NCI-H128 (cell line): ENCODE measurements around the gene FRG2.
"Not testable (repeated sequence)": the region's sequence is repeated elsewhere in the genome, so short reads cannot be mapped to it uniquely, and the experiment has no call there.

Source experiments
- DNase-seq: peaks from one replicate; lab custom pipeline; 2025; ENCODE audit not compliant: unreplicated experiment; lab: John Stamatoyannopoulos, UW

Gene FRG2

DNA sequence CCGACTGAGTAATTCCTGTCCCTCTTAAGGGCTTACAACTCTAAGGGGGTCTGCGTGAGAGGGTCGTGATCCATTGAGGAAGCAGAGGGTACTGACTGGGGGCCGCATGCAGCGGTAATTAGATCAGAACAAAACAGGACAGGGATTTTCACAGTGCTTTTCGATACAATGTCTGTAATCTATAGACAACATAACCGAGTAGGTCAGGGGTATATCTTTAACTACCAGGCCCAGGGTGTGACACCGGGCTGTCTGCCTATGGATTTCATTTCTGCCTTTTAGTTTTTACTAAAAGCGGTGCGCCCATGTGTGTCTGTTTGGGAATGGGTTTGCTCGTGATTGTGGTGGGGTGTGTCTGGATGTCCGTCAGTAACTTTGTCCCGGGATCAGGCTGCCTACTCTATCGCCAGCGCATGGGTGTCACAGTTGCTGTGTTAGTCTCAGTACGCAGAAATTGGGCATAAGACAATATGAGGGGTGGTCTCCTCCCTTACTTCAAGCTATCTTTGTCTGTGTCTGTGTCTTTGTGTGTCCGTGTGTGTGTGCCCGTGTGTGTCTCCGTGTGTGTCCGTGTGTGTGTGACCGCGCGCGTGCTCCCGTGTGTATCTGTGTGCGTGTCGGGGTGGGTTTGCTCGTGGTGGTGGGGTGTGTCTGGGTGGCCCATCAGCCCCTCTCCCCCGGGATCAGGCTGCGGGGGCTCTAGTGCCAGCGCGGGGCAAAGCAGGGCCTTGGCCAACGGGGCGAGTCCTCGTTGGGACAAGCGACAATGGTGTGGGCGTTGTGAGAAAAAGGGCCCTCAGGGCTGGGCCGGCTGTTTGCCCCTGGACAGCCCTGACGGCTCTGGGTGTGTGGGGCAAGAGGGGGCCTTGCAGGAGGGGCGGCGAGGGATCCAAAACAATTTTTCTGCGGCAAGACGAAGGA is 10.4 kb downstream of the FRG2 start:
- no peak for DNase-seq

- DNase-seq: no peak
Measured at GRCh38 chr4:190015538-190016368, 11.3 kb downstream of the FRG2 start.

GRCh38 chr4:190014771-190015537 is 12.1 kb downstream of the FRG2 start:
- no peak for DNase-seq

GRCh38 chr4:189989941-189990340 is 37.1 kb downstream of the FRG2 start:
- not testable (repeated sequence) for DNase-seq

DNA sequence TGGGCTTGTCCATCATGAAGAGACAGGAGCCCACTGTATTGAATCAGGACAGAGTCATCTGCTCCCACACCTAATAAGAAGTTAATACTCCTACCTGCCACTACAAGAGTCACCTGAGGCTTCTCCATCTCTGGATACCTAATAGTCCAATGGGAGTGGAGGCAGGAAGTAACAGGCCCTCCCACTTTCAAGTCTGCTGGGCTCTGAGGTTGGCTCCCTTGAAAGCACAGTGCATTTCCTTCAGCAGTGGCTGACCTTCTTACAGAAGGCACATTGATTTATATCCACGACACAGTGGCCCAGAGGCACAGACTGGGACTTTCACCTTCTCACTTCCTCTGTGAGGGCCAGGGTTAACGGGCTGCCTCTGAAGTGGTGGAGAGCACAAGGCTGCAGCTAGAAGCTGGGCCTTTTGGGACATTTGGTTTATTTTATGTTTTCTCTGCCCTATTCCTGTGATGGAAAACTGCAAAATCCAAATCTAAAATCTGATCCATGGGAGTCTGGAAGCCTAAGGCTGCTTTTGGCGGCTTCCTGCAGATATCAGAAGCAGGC is 38.1 kb downstream of the FRG2 start:
- DNase-seq: no peak

DNA sequence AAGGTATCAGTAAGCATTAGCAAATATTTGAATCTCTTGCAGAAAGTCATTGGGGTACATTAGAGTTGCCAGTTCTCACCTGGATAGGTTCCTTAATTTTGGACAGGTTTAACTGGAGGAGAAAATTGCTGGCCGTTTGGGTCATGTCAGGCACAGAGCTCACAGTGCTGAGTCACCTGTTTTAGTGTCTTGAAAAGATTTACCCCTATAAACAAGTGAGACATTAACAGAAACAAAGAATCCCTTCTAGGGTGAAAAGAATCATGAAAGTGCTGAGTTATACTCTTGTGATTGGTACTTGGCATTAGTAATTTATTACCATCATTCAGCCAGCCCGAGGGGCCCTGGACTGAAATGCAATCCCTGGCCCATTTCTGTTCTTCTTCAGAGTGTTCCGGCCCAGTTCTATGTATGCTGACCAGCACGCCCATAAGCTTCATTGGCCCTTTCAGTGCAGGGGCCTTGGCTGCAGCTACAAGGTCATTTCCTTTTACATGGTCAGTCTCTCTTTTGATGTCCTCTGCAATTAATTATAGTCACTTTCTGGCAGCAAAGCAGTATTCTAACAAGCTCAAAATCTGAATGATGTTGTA is 41.3 kb downstream of the FRG2 start:
- not testable (repeated sequence) for DNase-seq

DNA sequence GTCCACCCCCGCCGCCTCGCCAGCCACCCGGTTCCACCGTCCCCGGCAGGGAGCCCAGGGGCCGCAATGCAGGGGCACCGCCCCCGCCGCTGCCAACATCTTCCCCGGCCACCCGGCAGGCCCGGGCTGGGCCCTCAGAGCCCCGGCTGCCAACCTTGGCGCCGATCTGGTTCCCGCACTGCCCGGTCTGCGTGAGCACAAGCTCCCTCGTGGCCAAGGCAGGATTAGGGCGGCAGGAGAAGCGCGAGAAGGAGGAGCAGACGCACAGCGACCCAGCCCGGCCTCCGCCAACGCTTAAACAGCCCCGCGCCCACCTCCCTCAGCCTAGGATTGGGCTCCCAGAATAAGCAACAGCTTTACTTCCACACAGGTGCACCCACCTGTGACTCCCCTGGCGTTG is 42.4 kb downstream of the FRG2 start:
- not testable (repeated sequence) for DNase-seq

DNA sequence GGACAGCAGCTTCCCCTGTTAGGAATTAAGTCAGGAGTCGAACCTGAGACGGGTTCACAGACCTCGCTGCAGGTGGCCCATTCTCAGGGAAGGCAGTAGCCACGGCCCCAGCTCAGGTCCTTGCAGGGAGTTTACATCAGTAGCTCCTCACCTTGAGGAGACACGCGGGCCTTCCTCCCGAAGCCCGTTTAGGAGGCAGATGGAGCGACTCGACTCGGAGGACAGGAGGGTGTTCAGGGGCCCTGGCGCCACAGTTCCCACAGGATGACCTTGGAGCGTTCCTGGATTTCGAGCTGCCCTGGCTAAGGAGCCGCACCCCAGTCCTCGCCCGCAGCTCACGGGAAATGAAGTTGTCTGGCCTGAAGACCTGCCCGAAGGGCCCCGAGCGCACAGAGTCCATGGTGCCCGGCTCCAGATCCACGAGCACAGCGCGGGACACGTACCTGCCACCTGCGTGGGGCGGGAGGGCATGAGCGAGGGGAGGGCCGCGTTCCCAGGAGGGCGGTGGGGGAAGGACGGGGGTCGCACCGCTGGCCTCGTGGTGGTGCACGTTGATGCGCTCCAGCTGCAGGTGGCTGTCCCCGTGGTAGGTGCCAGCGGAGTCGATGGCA is 43.0 kb downstream of the FRG2 start:
- DNase-seq: not testable (repeated sequence)

DNA sequence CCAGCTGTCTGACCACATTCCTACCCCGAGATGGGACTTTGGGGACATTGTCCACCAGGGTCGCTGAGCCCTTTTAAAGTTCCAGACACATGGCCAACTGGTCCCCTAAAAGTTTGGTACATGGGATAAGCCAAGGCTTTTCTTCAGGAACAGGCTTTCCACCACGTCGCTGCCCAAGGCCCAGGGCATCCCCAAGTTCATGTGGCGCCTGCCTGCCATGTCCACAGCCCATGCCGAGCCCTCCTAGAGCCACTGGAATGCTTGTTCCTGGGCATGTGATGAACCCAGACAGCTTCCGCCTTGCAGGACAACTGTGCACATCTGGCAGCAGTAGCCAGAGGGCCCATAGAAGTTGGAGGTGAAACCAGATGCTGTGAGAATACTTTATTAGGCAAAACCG is 45.1 kb downstream of the FRG2 start:
- no peak for DNase-seq

DNA sequence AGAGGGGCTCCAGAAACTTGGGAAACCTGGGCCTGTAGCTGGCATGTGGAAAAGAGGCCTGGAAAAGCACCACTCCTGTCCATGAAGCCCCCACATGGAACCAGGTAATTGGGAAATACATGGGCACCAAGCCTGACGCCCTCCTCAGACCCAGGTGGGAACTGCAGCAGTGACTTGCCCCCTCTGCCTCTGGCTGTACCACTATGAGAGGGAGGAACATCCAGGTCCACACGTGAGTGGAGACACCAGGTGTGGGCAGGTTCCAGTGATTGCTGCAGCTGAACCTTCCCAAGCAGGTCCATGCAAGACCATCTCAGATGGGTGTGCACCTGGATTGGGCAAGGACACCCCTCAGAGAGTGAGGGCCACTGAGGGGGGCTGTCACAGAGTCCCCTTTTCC is 46.8 kb downstream of the FRG2 start:
- not testable (repeated sequence) for DNase-seq

DNA sequence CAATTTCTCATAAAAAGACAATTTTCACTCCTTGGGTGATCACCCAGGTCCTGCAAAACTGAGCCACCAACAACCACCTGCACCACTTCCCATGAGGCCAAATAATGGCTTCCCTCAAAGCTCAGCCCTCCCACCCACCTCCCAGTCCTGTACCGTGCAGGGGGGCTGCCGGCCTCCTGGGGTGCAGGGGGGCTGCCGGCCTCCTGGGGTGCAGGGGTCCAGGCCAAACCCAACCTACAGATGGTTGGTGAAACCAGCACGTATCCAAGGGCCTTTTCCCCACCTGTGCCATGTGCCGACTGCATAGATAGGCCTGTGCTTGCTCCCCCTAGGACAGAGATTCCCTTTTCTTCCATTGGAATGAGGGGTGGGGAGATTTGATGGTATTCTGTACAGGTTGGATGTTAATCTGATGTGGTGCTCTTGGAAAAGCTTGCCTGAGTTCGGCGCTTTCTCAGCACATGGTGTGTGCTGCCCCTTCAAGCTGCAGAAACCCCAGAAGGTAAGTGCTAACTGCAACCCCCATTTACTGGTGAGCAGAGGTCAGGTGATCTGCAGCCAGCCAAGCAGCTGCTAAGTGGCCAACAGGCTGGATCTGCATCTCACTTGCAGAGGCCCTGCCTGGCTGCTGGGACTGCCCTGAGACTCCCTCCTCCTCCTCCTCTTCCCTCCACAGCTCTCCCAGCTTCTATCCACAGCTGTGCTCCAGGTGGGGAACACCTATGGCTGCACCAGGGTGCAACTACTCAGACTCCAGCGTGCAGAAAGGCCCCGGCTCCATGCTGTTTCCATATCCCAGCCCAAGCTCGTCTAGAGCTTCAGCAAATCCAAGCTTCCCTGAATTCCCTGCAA is 47.6 kb downstream of the FRG2 start:
- DNase-seq: no peak
